HCT116 (cell line): ENCODE results near the gene HSPBAP1. TPM values are rescaled to one million over a fixed set of nuclear protein-coding genes. Genes with fewer than 3 reads are reported as not detected.

Source experiments
- ATAC-seq: fragments of 200-7000 bp; cut with Tn5 transposase; 2 replicates; pipeline ENCODE4 v1.9.1; 2020; ENCODE audit warnings: mild to moderate bottlenecking, moderate library complexity
- BruUV-seq: library from RNA; stranded (reverse); fragments of 400-500 nt; replicated peaks from 2 replicates; lab custom pipeline; 2021; lab: Mats Ljungman, UMichigan
- CTCF ChIA-PET: fragments of 300-600 bp; sonication (Branson Sonifier 250); formaldehyde crosslinking; loops from one replicate; lab custom pipeline; 2021; ENCODE audit warnings: antibody characterized with exemption; lab: Charles Lee
- POLR2A ChIA-PET: fragments of 300-600, 350-600 bp; sonication (Branson Sonifier 250); formaldehyde crosslinking; loops from one replicate; lab custom pipeline; 2021; ENCODE audit warnings: antibody characterized with exemption; lab: Charles Lee
- RAD21 ChIA-PET, 2 experiments: fragments of 300-600 bp; sonication (Branson Sonifier 250); formaldehyde crosslinking; loops; one replicate each; lab custom pipeline; 2023; ENCODE audit warnings: low total read pairs in 2 of 2; ENCODE audit not compliant: uncharacterized antibody in 2 of 2, unreplicated experiment in 2 of 2, low non-redundant PET in 1 of 2; lab: Charles Lee
- DNase-seq: peaks from one replicate; pipeline ENCODE4 v3.0.0-alpha.2; 2010; ENCODE audit warnings: low read depth, low spot score
- H2AFZ ChIP-seq: fragments of 200-600 bp; shearing (Covaris generic), sonication (generic); 2 replicates; pipeline ENCODE4 v1.6.1; 2017; ENCODE audit warnings: low read depth, mixed run types, mixed read lengths, antibody characterized with exemption, low read length; ENCODE audit not compliant: poor library complexity, severe bottlenecking
- H3K27ac ChIP-seq: 2 replicates; pipeline ENCODE4 v1.5.1; 2012; ENCODE audit warnings: low read depth, low read length
- H3K27me3 ChIP-seq: fragments of 200-600 bp; sonication (generic); 2 replicates; pipeline ENCODE4 v1.6.1; 2016; ENCODE audit warnings: mixed run types, low read length, mixed read lengths; ENCODE audit not compliant: insufficient read depth
- H3K36me3 ChIP-seq, 2 experiments: fragments of 200-500 bp in 1 of 2; fragments of 200-600 bp in 1 of 2; sonication (Bioruptor generic) in 1 of 2; sonication (generic) in 1 of 2; 2 replicates each; pipeline versions ENCODE4 v1.5.1 to v1.6.1; 2014 to 2016; ENCODE audit warnings: low read length in 2 of 2, inconsistent platforms in 1 of 2, mixed read lengths in 1 of 2, mixed run types in 1 of 2; ENCODE audit not compliant: insufficient read depth in 2 of 2, control insufficient read depth in 1 of 2
- H3K4me1 ChIP-seq, 2 experiments: fragments of 200-600 bp in 1 of 2; sonication (generic) in 1 of 2; 2 replicates each; pipeline versions ENCODE4 v1.5.1 to v1.6.1; 2012 to 2017; ENCODE audit warnings: low read length in 2 of 2, inconsistent platforms in 1 of 2, mild to moderate bottlenecking in 1 of 2, mixed read lengths in 1 of 2, mixed run types in 1 of 2, moderate library complexity in 1 of 2; ENCODE audit not compliant: insufficient read depth in 2 of 2, control insufficient read depth in 1 of 2
- H3K4me2 ChIP-seq: fragments of 200-600 bp; sonication (generic); 2 replicates; pipeline ENCODE4 v1.6.1; 2017; ENCODE audit warnings: mixed run types, low read length, mixed read lengths
- H3K4me3 ChIP-seq, 2 experiments: fragments of 200-600 bp in 1 of 2; sonication (generic) in 1 of 2; replicated peaks in 1 of 2; 2 replicates each; pipeline ENCODE4 v1.5.1; 2011 to 2016; ENCODE audit warnings: low read length in 2 of 2, control low read depth in 1 of 2, low read depth in 1 of 2, mild to moderate bottlenecking in 1 of 2, mixed read lengths in 1 of 2, mixed run types in 1 of 2
- H3K79me2 ChIP-seq: fragments of 200-600 bp; sonication (generic); 2 replicates; pipeline ENCODE4 v1.6.1; 2017; ENCODE audit warnings: mild to moderate bottlenecking, mixed run types, low read length, moderate library complexity, mixed read lengths; ENCODE audit not compliant: insufficient read depth
- H3K9ac ChIP-seq: fragments of 200-600 bp; sonication (generic); 2 replicates; pipeline ENCODE4 v1.6.1; 2016; ENCODE audit warnings: low read length, mixed read lengths
- H3K9me2 ChIP-seq: fragments of 200-600 bp; sonication (generic), shearing (Covaris generic); 2 replicates; pipeline ENCODE4 v1.6.1; 2017; ENCODE audit warnings: mixed run types, mild to moderate bottlenecking, moderate library complexity; ENCODE audit not compliant: insufficient read depth
- H3K9me3 ChIP-seq, 2 experiments: fragments of 200-500 bp in 1 of 2; fragments of 200-600 bp in 1 of 2; sonication (Bioruptor generic) in 1 of 2; sonication (generic) in 1 of 2; 2 replicates each; pipeline ENCODE4 v1.6.1; 2014 to 2017; ENCODE audit warnings: low read length in 2 of 2, mixed read lengths in 2 of 2, inconsistent platforms in 1 of 2, low read depth in 1 of 2, mild to moderate bottlenecking in 1 of 2, mixed run types in 1 of 2, moderate library complexity in 1 of 2; ENCODE audit not compliant: control insufficient read depth in 1 of 2, insufficient read depth in 1 of 2
- H4K20me1 ChIP-seq: fragments of 200-600 bp; sonication (generic), shearing (Covaris generic); 2 replicates; pipeline ENCODE4 v1.6.1; 2017; ENCODE audit warnings: mixed run types, mild to moderate bottlenecking, moderate library complexity; ENCODE audit not compliant: insufficient read depth
- CBX3 ChIP-seq: IDR thresholded peaks from 2 replicates; pipeline ENCODE4 v1.6.1; 2012; ENCODE audit warnings: low read depth
- EGR1 ChIP-seq: IDR thresholded peaks from 2 replicates; pipeline ENCODE4 v1.6.1; 2012; ENCODE audit warnings: low read depth
- EZH2 ChIP-seq: fragments of 200-600 bp; sonication (generic); IDR thresholded peaks from 2 replicates; pipeline ENCODE4 v1.6.1; 2017; ENCODE audit warnings: antibody characterized with exemption, mixed run types
- EZH2phosphoT487 ChIP-seq: fragments of 200-600 bp; IDR thresholded peaks from 2 replicates; pipeline ENCODE4 v1.6.1; 2018; ENCODE audit warnings: antibody characterized with exemption, borderline replicate concordance
- RAD21 ChIP-seq: IDR thresholded peaks from 2 replicates; pipeline ENCODE4 v1.6.1; 2012; ENCODE audit warnings: low read depth, mild to moderate bottlenecking
- SP1 ChIP-seq: IDR thresholded peaks from 2 replicates; pipeline ENCODE4 v1.6.1; 2012; ENCODE audit warnings: low read depth
- SRF ChIP-seq: IDR thresholded peaks from 2 replicates; pipeline ENCODE4 v1.6.1; 2012; ENCODE audit warnings: low read depth
- TCF7L2 ChIP-seq: IDR thresholded peaks from 2 replicates; pipeline ENCODE4 v1.7.0; 2011; ENCODE audit warnings: borderline replicate concordance, inconsistent platforms; ENCODE audit not compliant: insufficient read depth, insufficient read length; ENCODE audit errors: extremely low read depth
- YY1 ChIP-seq: IDR thresholded peaks from 2 replicates; pipeline ENCODE4 v1.6.1; 2011; ENCODE audit warnings: low read length, low read depth, moderate library complexity, mild to moderate bottlenecking; ENCODE audit not compliant: insufficient replicate concordance; ENCODE audit errors: extremely low read depth
- ZFX ChIP-seq: fragments of 450-650 bp; IDR thresholded peaks from 2 replicates; pipeline ENCODE4 v1.6.1; 2017
- ZNF274 ChIP-seq: fragments of 200-500 bp; sonication (Bioruptor generic); IDR thresholded peaks from 2 replicates; pipeline ENCODE4 v1.6.1; 2014; ENCODE audit warnings: mild to moderate bottlenecking, low read depth, low read length, inconsistent platforms
- intact Hi-C: fragments of 100-400 bp; cut with micrococcal nuclease; formaldehyde crosslinking; loops from 2 replicates; pipeline ENCODE4 v1.10.0; 2022
- total RNA-seq: library from RNA; stranded (reverse); gene quantifications from one replicate; pipeline ENCODE4 v1.2.1, GENCODE V29; 2021; ENCODE audit not compliant: unreplicated experiment
- TF ChIP-seq, protein P1 (sequence below): IDR thresholded peaks from 2 replicates; pipeline ENCODE4 v1.6.1; 2011; ENCODE audit warnings: mild to moderate bottlenecking, low read length, moderate library complexity; ENCODE audit not compliant: insufficient replicate concordance; ENCODE audit errors: extremely low read depth
- TF ChIP-seq, protein P2 (sequence below): IDR thresholded peaks from 2 replicates; pipeline ENCODE4 v1.6.1; 2012
- TF ChIP-seq, protein P3 (sequence below): IDR thresholded peaks from 2 replicates; pipeline ENCODE4 v1.6.1; 2012

The HSPBAP1 gene
- total RNA-seq, 1 experiment from 2014 or later = 6.6 TPM

DNA sequence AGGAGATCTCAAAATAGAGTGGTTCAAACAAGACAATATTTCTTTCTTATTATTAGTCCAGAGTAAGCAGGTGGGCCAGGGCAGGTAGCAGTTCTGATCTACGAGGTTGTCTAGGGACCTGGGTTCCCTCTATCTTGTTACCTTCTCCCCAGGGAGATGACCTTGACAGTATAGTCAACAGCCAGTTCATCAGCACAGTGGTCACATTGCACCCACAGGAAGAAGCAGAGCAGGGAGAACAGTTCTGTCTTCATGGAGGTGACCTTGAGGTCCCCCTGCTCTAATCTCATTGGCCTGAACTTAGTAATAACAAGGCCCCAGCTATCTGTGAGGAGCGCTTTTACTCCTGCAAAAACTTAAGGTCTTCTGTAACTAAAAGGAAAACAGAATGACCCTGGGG is 23.0 kb upstream of the HSPBAP1 start (continued):
- TF ChIP-seq EGR1 (no peak), TCF7L2 (no peak)

DNA sequence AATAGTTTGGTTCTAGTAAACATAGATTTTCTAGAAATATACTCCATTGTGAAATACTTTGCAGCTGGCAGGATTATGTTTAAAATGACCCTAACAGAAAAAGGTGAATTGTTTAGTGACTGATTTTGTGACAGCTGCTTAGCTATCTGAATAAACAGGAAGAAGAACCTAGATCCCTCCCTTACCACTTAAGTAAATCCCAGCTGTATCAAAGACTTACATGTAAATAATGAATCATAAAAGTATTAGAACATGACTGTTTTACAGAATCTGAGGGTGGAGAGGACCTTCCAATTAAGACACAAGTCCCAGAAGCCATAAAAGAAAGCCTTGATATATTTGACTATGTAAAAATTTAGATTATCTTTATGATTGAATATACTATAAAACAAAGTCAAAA is 17.1 kb upstream of the HSPBAP1 start:
- Histone ChIP-seq H3K9ac (no peak overlapping the region), H3K27ac (no peak overlapping the region), H2AFZ (no peak overlapping the region), H3K27me3 (no peaks in the 10 kb centered on the region), H3K4me1 (no peaks in the 10 kb centered on the region), H3K79me2 (no peaks in the 10 kb centered on the region), H3K9me2 (no peaks in the 10 kb centered on the region), H3K4me3 (no peak overlapping the region), H3K9me3 (no peaks in the 10 kb centered on the region), H3K4me2 (no peak overlapping the region), H4K20me1 (no peaks in the 10 kb centered on the region), H3K36me3 (no peaks in the 10 kb centered on the region)
- POLR2A ChIA-PET = no interaction called here
- ATAC-seq (no peak), DNase-seq (no peak)
- TF ChIP-seq CBX3 (no peak), EZH2phosphoT487 (no peak), SRF (no peak), RAD21 (no peak)
- RAD21 ChIA-PET = no interaction called here
- CTCF ChIA-PET = no interaction called here
- intact Hi-C loops = no loop called here
- no TSS peak for BruUV-seq

DNA sequence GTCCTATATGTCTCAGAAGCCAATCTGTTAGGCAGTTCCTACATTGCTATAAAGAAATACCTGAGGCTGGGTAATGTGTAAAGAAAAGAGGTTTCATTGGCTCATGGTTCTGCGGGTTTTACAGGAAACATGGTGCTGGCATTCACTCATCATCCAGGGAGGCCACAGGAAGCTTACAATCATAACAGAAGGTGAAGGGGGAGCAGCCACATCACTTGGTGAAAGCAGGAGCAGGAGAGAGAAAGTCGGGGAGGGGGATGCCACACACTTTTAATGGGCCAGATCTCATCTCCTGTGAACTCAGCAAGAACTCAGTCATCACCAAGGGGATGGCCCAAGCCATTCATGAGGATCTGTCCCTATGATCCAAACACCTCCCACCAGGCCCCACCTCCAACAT is 10.3 kb upstream of the HSPBAP1 start:
- Histone ChIP-seq H3K36me3 (no peaks in the 10 kb centered on the region), H3K4me1 (no peaks in the 10 kb centered on the region), H3K27me3 (no peaks in the 10 kb centered on the region), H4K20me1 (no peaks in the 10 kb centered on the region)
- ChIA-PET CTCF (no interaction called here), RAD21 (no interaction called here)
- ATAC-seq = no peak
- intact Hi-C loops = no loop called here
- TF ChIP-seq TCF7L2 (no peak), YY1 (no peak), EZH2phosphoT487 (no peak), EZH2 (no peak), RAD21 (no peak), SRF (no peak), ZFX (no peak), SP1 (no peak), ZNF274 (no peak)
- TF ChIP-seq, protein P1, sequence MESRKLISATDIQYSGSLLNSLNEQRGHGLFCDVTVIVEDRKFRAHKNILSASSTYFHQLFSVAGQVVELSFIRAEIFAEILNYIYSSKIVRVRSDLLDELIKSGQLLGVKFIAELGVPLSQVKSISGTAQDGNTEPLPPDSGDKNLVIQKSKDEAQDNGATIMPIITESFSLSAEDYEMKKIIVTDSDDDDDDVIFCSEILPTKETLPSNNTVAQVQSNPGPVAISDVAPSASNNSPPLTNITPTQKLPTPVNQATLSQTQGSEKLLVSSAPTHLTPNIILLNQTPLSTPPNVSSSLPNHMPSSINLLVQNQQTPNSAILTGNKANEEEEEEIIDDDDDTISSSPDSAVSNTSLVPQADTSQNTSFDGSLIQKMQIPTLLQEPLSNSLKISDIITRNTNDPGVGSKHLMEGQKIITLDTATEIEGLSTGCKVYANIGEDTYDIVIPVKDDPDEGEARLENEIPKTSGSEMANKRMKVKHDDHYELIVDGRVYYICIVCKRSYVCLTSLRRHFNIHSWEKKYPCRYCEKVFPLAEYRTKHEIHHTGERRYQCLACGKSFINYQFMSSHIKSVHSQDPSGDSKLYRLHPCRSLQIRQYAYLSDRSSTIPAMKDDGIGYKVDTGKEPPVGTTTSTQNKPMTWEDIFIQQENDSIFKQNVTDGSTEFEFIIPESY = no peak
- TF ChIP-seq, protein P2, sequence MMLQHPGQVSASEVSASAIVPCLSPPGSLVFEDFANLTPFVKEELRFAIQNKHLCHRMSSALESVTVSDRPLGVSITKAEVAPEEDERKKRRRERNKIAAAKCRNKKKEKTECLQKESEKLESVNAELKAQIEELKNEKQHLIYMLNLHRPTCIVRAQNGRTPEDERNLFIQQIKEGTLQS = no peak
- TF ChIP-seq, protein P3, sequence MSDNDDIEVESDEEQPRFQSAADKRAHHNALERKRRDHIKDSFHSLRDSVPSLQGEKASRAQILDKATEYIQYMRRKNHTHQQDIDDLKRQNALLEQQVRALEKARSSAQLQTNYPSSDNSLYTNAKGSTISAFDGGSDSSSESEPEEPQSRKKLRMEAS = no peak
- TF ChIP-seq, all 23 proteins: peak for 0
- Histone ChIP-seq H3K4me3 (no peak overlapping the region), H3K9me2 (no peaks in the 10 kb centered on the region), H3K79me2 (no peaks in the 10 kb centered on the region), H3K4me2 (no peak overlapping the region), H3K27ac (no peak overlapping the region), H3K9ac (no peak overlapping the region), H3K9me3 (no peaks in the 10 kb centered on the region), H2AFZ (no peak overlapping the region)
- DNase-seq = no peak
- no TSS peak for BruUV-seq
- POLR2A ChIA-PET = no interaction called here
